ENCODE data around the gene SAMD3. TPM values are rescaled to one million over a fixed set of nuclear protein-coding genes. Genes with fewer than 3 reads are reported as not detected.

SAMD3 gene
- total and polyA plus RNA-seq, 7 donors, result 0.81 to 3.7 (median 2.3) TPM; not detected in 3

DNA sequence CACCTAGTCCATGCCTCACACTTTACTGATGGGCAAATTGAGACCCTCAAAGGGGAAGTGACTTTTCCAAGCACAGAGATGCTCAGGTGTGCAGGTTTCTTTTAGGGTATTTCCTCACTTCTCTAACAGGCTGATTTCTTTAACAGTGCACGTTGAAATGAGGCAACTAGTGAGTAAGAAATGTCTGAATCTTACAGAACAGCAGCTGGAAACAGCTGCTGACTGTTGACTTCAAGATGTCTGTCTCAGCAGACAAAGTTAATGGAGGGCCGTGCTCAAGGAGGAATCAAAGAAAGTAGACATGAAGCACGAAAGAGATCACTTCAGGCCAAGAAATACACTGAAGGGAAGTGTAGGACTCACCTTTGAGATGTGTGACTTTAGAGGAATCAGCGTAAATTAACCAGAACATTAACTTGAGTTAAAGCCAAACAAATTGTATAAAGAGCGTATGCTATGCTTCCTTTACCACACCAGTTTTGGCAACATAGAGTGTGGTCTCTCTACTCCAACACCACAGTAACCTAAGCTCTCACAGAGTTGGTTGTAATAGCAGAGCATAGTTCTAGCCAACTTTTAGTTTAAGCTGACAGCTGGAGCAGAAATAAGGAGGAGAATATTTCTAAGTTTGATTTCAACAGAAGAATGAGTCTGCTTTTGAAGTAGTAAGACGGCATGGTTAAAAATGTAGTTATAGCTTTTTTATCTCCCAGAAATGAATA lies 60.9 kb downstream of the SAMD3 start:
- intact Hi-C loops (cut with DNase I), result no loop called here
- no peak for DNase-seq
- Histone ChIP-seq H3K27me3 (no peaks in the 10 kb centered on the region), H3K4me3 (no peak overlapping the region), H3K36me3 (no peaks in the 10 kb centered on the region), H3K9me3 (no peaks in the 10 kb centered on the region), H3K4me1 (peaks cover 0 to 11% (median 2%) of the 10 kb centered on the region in 4 donors), H3K27ac (peak overlapping the region in 2 of 4 donors; percentile 2 to 36)
- WGBS, 2 donors, result 60 to 64% methylated on average over 6 of the region's 6 CpGs
- TF ChIP-seq EP300 (IDR thresholded peaks at IDR 0.05) (no peak), POLR2AphosphoS5 (IDR thresholded peaks at IDR 0.05) (peak in 1 of 4 donors; percentile 29), POLR2A (IDR thresholded peaks at IDR 0.05) (no peak)
- TF ChIP-seq, protein P1, sequence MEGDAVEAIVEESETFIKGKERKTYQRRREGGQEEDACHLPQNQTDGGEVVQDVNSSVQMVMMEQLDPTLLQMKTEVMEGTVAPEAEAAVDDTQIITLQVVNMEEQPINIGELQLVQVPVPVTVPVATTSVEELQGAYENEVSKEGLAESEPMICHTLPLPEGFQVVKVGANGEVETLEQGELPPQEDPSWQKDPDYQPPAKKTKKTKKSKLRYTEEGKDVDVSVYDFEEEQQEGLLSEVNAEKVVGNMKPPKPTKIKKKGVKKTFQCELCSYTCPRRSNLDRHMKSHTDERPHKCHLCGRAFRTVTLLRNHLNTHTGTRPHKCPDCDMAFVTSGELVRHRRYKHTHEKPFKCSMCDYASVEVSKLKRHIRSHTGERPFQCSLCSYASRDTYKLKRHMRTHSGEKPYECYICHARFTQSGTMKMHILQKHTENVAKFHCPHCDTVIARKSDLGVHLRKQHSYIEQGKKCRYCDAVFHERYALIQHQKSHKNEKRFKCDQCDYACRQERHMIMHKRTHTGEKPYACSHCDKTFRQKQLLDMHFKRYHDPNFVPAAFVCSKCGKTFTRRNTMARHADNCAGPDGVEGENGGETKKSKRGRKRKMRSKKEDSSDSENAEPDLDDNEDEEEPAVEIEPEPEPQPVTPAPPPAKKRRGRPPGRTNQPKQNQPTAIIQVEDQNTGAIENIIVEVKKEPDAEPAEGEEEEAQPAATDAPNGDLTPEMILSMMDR (IDR thresholded peaks at IDR 0.05), result no peak

DNA sequence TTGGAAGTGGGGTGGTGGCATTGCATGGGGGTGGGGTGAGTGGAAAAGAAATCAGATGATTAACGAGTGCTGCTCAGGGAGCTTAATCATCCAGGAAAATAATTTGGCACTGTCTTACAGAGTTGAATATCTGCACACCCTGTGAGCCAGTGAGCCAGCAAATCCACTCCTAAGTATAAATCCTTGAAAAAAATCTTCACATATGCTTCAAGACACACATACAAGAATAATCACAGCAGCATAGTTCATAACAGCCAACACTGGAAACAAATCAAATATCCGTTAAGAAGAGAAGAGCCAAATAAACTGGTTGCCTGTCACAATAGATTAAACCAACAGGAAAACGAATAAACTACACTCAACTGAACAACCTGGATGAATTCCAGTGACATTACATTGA lies 62.8 kb downstream of the SAMD3 start:
- Histone ChIP-seq H3K9me3 (no peaks in the 10 kb centered on the region), H3K27me3 (no peaks in the 10 kb centered on the region), H3K27ac (no peak overlapping the region), H3K4me3 (no peak overlapping the region), H3K4me1 (peaks cover 0 to 11% (median 2%) of the 10 kb centered on the region in 4 donors), H3K36me3 (no peaks in the 10 kb centered on the region)
- no peak for DNase-seq
- no peak for TF ChIP-seq POLR2A (IDR thresholded peaks at IDR 0.05)
- no peak for TF ChIP-seq EP300 (IDR thresholded peaks at IDR 0.05)
- TF ChIP-seq, protein P1 (IDR thresholded peaks at IDR 0.05), result no peak
- no peak for TF ChIP-seq POLR2AphosphoS5 (IDR thresholded peaks at IDR 0.05)
- WGBS, 2 donors, result 67 to 76% methylated on average over 3 of the region's 3 CpGs
- intact Hi-C loops (cut with DNase I), result no loop called here

DNA sequence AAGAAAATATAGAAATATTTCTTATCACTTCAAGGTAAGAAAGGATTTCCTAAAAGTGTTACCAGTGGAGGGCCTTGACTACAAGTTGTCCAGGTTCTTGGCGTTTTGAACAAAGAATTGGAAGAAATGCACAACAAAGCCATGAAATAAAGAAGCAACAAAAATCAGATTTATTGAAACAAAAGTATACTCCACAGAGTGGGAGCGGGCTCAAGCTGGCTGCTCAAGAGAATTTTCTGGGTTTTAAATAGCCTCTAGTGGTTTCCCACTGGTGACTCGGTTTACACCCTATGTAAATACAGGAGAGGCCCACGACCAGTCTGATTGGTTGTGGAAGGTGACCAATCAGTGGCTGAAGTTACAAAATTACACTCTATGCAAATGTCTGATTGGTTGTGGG lies 64.2 kb downstream of the SAMD3 start:
- Histone ChIP-seq H3K4me3 (no peak overlapping the region), H3K9me3 (no peaks in the 10 kb centered on the region), H3K36me3 (no peaks in the 10 kb centered on the region), H3K4me1 (peaks cover 0 to 11% (median 2%) of the 10 kb centered on the region in 4 donors), H3K27me3 (no peaks in the 10 kb centered on the region), H3K27ac (no peak overlapping the region)
- intact Hi-C loops (cut with DNase I), result no loop called here
- TF ChIP-seq POLR2A (IDR thresholded peaks at IDR 0.05), result no peak
- no peak for TF ChIP-seq EP300 (IDR thresholded peaks at IDR 0.05)
- no peak for TF ChIP-seq POLR2AphosphoS5 (IDR thresholded peaks at IDR 0.05)
- TF ChIP-seq, protein P1 (IDR thresholded peaks at IDR 0.05), result no peak
- WGBS, 2 donors, result 95 to 98% methylated on average over 4 of the region's 4 CpGs
- DNase-seq, result no peak

DNA sequence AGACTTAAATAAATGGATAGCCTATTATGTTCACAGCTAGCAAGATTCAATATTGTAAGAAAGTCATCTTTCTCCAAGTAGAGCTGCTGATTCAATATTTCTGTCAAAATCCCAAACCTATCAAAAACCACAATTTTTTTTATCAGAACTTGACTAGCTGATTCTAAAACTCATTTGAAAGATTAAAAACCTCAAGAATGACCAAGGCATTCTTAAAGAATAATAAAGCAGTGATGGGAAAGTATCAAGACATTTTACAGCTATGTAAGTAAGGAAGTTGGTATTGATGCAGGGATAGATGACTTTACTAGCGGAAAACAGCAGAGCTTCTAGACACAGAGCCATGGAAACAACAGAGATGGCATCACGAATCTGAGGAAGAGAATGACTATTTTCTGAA lies 64.7 kb downstream of the SAMD3 start:
- 91 to 94% methylated on average over 2 of the region's 2 CpGs for WGBS, 2 donors
- no peak overlapping the region for H3K27ac ChIP-seq
- H3K9me3 ChIP-seq, result no peaks in the 10 kb centered on the region
- H3K36me3 ChIP-seq, result no peaks in the 10 kb centered on the region
- H3K4me1 ChIP-seq, result peaks cover 0 to 11% (median 2%) of the 10 kb centered on the region in 4 donors
- intact Hi-C loops (cut with DNase I), result no loop called here
- no peak overlapping the region for H3K4me3 ChIP-seq
- TF ChIP-seq, protein P1 (IDR thresholded peaks at IDR 0.05), result no peak
- TF ChIP-seq POLR2A (IDR thresholded peaks at IDR 0.05) (no peak), EP300 (IDR thresholded peaks at IDR 0.05) (no peak), POLR2AphosphoS5 (IDR thresholded peaks at IDR 0.05) (no peak)
- H3K27me3 ChIP-seq, result no peaks in the 10 kb centered on the region
- no peak for DNase-seq

All from sigmoid colon (tissue), 7 donors.